ENCODE results near the gene BOLA2B. TPM values are rescaled to one million over a fixed set of nuclear protein-coding genes. Genes with fewer than 3 reads are reported as not detected.
"Not testable (repeated sequence)": the region's sequence is repeated elsewhere in the genome, so short reads cannot be mapped to it uniquely, and the experiment has no call there.

Gene BOLA2B
- total RNA-seq, 1 experiment from 2014 or later, result 180 TPM

DNA sequence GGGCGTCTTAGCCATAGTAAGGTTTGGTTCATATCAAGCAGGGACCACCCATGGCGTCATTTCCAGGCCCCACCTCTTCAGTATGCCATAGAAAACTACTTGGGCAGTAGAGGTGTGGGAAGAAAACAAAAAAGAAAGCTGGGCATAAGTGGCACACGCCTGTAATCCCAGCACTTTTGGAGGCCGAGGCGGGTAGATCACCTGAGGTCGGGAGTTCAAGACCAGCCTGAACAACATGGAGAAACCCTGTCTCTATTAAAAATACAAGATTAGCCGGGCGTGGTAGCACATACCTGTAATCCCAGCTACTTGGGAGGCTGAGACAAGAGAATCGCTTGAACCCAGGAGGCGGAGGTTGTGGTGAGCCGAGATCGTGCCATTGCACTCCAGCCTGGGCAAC lies 2.3 kb downstream of the BOLA2B start:
- H3K36me3 ChIP-seq (ENCODE audit: control insufficient read depth in 1 of 2, insufficient read depth in 2 of 2, low read length in 2 of 2); H3K9me2 ChIP-seq (ENCODE audit: insufficient read depth); H3K79me2 ChIP-seq (ENCODE audit: insufficient read depth, low read length); DNase-seq (ENCODE audit: low read depth, low spot score); H2AFZ ChIP-seq (ENCODE audit: low read depth, low read length, poor library complexity, severe bottlenecking); H3K27ac ChIP-seq (ENCODE audit: low read depth, low read length); BruUV-seq (replicated peaks); intact Hi-C loops (cut with micrococcal nuclease); ATAC-seq; H3K4me3 ChIP-seq (replicated peaks in 1 of 2; ENCODE audit: low read depth in 1 of 2, low read length in 2 of 2); H3K27me3 ChIP-seq (ENCODE audit: insufficient read depth, low read length); H3K9ac ChIP-seq (ENCODE audit: low read length); RAD21 ChIA-PET (ENCODE audit: low non-redundant PET in 1 of 2, low total read pairs in 2 of 2, uncharacterized antibody in 2 of 2, unreplicated experiment in 2 of 2); H4K20me1 ChIP-seq (ENCODE audit: insufficient read depth); H3K9me3 ChIP-seq (ENCODE audit: control insufficient read depth in 1 of 2, insufficient read depth in 1 of 2, low read depth in 1 of 2, low read length in 2 of 2); H3K4me2 ChIP-seq (ENCODE audit: low read length); POLR2A ChIA-PET; CTCF ChIA-PET: not testable (repeated sequence)
- peaks cover 0 to 12% of the 10 kb centered on the region in 2 experiments; a peak in 2 of 4 replicates for H3K4me1 ChIP-seq (ENCODE audit: control insufficient read depth in 1 of 2, insufficient read depth in 2 of 2, low read length in 2 of 2)

GRCh38 chr16:30187971-30188561 lies 5.4 kb downstream of the BOLA2B start:
- no peaks in the 10 kb centered on the region for H3K79me2 ChIP-seq (ENCODE audit: insufficient read depth, low read length)
- no peak overlapping the region for H3K4me2 ChIP-seq (ENCODE audit: low read length)
- intact Hi-C loops (cut with micrococcal nuclease), result no loop called here
- no peaks in the 10 kb centered on the region for H3K9me3 ChIP-seq (ENCODE audit: control insufficient read depth in 1 of 2, insufficient read depth in 1 of 2, low read depth in 1 of 2, low read length in 2 of 2)
- no peak overlapping the region for H3K4me3 ChIP-seq (replicated peaks in 1 of 2; ENCODE audit: low read depth in 1 of 2, low read length in 2 of 2)
- no peak overlapping the region for H2AFZ ChIP-seq (ENCODE audit: low read depth, low read length, poor library complexity, severe bottlenecking)
- CTCF ChIA-PET, result interaction anchor here (1.8 kb wide), 1 partner anchor 222 kb away, joined by 6 read pairs; no protein-coding TSS in a partner anchor
- ATAC-seq (no peak), DNase-seq (ENCODE audit: low read depth, low spot score) (no peak)
- no TSS peak for BruUV-seq (replicated peaks)
- H3K9ac ChIP-seq (ENCODE audit: low read length), result no peak overlapping the region
- H3K4me1 ChIP-seq (ENCODE audit: control insufficient read depth in 1 of 2, insufficient read depth in 2 of 2, low read length in 2 of 2), result peaks cover 0 to 12% of the 10 kb centered on the region in 2 experiments; a peak in 2 of 4 replicates
- no peaks in the 10 kb centered on the region for H3K27me3 ChIP-seq (ENCODE audit: insufficient read depth, low read length)
- H3K9me2 ChIP-seq (ENCODE audit: insufficient read depth), result no peaks in the 10 kb centered on the region
- H3K36me3 ChIP-seq (ENCODE audit: control insufficient read depth in 1 of 2, insufficient read depth in 2 of 2, low read length in 2 of 2), result no peaks in the 10 kb centered on the region
- POLR2A ChIA-PET, result no interaction called here
- RAD21 ChIA-PET (ENCODE audit: low non-redundant PET in 1 of 2, low total read pairs in 2 of 2, uncharacterized antibody in 2 of 2, unreplicated experiment in 2 of 2), result no interaction called here
- no peaks in the 10 kb centered on the region for H4K20me1 ChIP-seq (ENCODE audit: insufficient read depth)
- no peak overlapping the region; the same call in 1 of the 2 replicates for H3K27ac ChIP-seq (ENCODE audit: low read depth, low read length)
- TF ChIP-seq SIN3A (IDR thresholded peaks at IDR 0.05; ENCODE audit: low read depth) (no peak), CEBPB (IDR thresholded peaks at IDR 0.05; ENCODE audit: low read depth) (no peak), TCF7L2 (IDR thresholded peaks at IDR 0.05; ENCODE audit: borderline replicate concordance, extremely low read depth, insufficient read depth, insufficient read length) (no peak), CBX3 (IDR thresholded peaks at IDR 0.05; ENCODE audit: low read depth) (no peak), CTCF (IDR thresholded peaks at IDR 0.05 in 2 of 3, conservative IDR thresholded peaks at IDR 0.05 in 1 of 3; ENCODE audit: borderline replicate concordance in 1 of 3, insufficient read depth in 1 of 3, low read depth in 2 of 3, low read length in 2 of 3) (no peak), ZBTB33 (IDR thresholded peaks at IDR 0.05; ENCODE audit: extremely low read depth, insufficient replicate concordance, low read length) (no peak), JUND (IDR thresholded peaks at IDR 0.05) (no peak), SP1 (IDR thresholded peaks at IDR 0.05; ENCODE audit: low read depth) (no peak), ATF3 (IDR thresholded peaks at IDR 0.05) (no peak), YY1 (IDR thresholded peaks at IDR 0.05; ENCODE audit: extremely low read depth, insufficient replicate concordance, low read depth, low read length) (no peak), SRF (IDR thresholded peaks at IDR 0.05; ENCODE audit: low read depth) (no peak)
- TF ChIP-seq, protein P1, sequence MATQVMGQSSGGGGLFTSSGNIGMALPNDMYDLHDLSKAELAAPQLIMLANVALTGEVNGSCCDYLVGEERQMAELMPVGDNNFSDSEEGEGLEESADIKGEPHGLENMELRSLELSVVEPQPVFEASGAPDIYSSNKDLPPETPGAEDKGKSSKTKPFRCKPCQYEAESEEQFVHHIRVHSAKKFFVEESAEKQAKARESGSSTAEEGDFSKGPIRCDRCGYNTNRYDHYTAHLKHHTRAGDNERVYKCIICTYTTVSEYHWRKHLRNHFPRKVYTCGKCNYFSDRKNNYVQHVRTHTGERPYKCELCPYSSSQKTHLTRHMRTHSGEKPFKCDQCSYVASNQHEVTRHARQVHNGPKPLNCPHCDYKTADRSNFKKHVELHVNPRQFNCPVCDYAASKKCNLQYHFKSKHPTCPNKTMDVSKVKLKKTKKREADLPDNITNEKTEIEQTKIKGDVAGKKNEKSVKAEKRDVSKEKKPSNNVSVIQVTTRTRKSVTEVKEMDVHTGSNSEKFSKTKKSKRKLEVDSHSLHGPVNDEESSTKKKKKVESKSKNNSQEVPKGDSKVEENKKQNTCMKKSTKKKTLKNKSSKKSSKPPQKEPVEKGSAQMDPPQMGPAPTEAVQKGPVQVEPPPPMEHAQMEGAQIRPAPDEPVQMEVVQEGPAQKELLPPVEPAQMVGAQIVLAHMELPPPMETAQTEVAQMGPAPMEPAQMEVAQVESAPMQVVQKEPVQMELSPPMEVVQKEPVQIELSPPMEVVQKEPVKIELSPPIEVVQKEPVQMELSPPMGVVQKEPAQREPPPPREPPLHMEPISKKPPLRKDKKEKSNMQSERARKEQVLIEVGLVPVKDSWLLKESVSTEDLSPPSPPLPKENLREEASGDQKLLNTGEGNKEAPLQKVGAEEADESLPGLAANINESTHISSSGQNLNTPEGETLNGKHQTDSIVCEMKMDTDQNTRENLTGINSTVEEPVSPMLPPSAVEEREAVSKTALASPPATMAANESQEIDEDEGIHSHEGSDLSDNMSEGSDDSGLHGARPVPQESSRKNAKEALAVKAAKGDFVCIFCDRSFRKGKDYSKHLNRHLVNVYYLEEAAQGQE (IDR thresholded peaks at IDR 0.05; ENCODE audit: low read depth), result no peak
